HG02970 (cell line): Measurements from ENCODE around the gene SYNGR1.
"Not testable (repeated sequence)": the region's sequence is repeated elsewhere in the genome, so short reads cannot be mapped to it uniquely, and the experiment has no call there.

Experiments used
- ATAC-seq: cut with Tn5 transposase; IDR thresholded peaks from one replicate; pipeline ENCODE4 v1.9.1; 2021; ENCODE audit warnings: mild to moderate bottlenecking, moderate library complexity, moderate number of reproducible peaks; ENCODE audit not compliant: unreplicated experiment, low FRiP score

SYNGR1 gene

GRCh38 chr22:39349506-39349966, 255 bp upstream of the SYNGR1 start:
- ATAC-seq: no peak

GRCh38 chr22:39350757-39351688, 1.2 kb downstream of the SYNGR1 start:
- no peak for ATAC-seq

GRCh38 chr22:39351689-39352214, 2.0 kb downstream of the SYNGR1 start:
- ATAC-seq: no peak

- no peak for ATAC-seq
Measured at GRCh38 chr22:39352306-39352891, 2.6 kb downstream of the SYNGR1 start.

GRCh38 chr22:39353346-39353745, 3.6 kb downstream of the SYNGR1 start:
- ATAC-seq: no peak

GRCh38 chr22:39355080-39355479, 5.3 kb downstream of the SYNGR1 start:
- no peak for ATAC-seq

GRCh38 chr22:39355805-39356204, 6.0 kb downstream of the SYNGR1 start:
- not testable (repeated sequence) for ATAC-seq

GRCh38 chr22:39356464-39356863, 6.7 kb downstream of the SYNGR1 start:
- no peak for ATAC-seq

- not testable (repeated sequence) for ATAC-seq
Measured at GRCh38 chr22:39357110-39358108, 7.6 kb downstream of the SYNGR1 start.

- not testable (repeated sequence) for ATAC-seq
Measured at GRCh38 chr22:39358197-39358596, 8.4 kb downstream of the SYNGR1 start.

- ATAC-seq: no peak
Measured at GRCh38 chr22:39359659-39360195, 9.9 kb downstream of the SYNGR1 start.

- ATAC-seq: no peak
Measured at GRCh38 chr22:39360242-39360641, 10.5 kb downstream of the SYNGR1 start.

GRCh38 chr22:39360674-39361413, 11.1 kb downstream of the SYNGR1 start:
- ATAC-seq: no peak

GRCh38 chr22:39361496-39361895, 11.7 kb downstream of the SYNGR1 start:
- ATAC-seq: no peak

- ATAC-seq: no peak
Measured at GRCh38 chr22:39362271-39362670, 12.5 kb downstream of the SYNGR1 start.

GRCh38 chr22:39362932-39363331, 13.1 kb downstream of the SYNGR1 start:
- ATAC-seq: no peak

GRCh38 chr22:39363751-39364515, 14.1 kb downstream of the SYNGR1 start:
- no peak for ATAC-seq

- no peak for ATAC-seq
Measured at GRCh38 chr22:39364714-39365491, 15.1 kb downstream of the SYNGR1 start.
